WI38 (cell line): Measurements from ENCODE around the gene PTCH1.

Experiments used
- H3K4me3 ChIP-seq: 2 replicates; pipeline ENCODE4 v1.5.1; 2011; ENCODE audit warnings: low read depth, mild to moderate bottlenecking, control low read depth, low read length
- TF ChIP-seq, protein P1 (sequence below): IDR thresholded peaks from 2 replicates; pipeline ENCODE4 v1.5.1; 2012; ENCODE audit warnings: low read depth, mild to moderate bottlenecking, control low read depth, low read length

The PTCH1 gene

DNA sequence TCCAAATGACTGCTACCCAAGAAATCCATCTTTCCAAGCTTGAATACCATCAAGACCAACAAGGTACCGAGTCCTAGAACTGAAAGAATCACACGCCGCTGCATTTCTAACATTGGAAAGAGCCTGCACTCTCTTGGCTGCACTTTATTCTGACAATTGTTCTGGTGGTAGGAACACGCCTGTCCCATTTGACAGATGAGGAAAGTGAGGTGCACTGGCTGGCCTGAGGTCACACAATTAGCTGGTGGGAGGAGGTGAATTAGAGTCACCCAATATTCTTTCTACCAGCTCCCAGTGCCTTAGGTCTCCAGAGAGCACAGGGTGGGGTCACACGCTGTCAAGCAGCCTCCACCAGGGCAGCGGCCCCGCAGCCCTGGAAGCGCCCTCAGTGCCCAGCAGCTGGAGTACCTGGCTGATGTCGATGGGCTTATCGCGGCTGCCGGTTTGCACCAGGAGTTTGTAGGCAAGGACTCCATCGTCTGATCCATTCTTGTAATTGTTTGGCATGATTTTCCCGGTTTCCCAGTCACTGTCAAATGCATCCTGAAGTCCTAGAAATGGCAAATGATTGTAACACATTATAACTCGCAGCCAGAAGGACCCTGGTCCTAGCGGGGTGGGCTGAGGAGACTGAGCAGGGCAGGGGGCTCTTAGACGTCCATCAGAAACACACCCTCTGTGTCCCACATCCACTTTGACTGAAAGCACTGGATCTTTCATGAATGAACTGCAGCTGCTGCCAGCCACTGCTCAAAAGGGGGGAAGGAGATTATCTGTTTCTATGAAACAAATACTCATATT, 55.1 kb downstream of the PTCH1 start:
- TF ChIP-seq, protein P1, sequence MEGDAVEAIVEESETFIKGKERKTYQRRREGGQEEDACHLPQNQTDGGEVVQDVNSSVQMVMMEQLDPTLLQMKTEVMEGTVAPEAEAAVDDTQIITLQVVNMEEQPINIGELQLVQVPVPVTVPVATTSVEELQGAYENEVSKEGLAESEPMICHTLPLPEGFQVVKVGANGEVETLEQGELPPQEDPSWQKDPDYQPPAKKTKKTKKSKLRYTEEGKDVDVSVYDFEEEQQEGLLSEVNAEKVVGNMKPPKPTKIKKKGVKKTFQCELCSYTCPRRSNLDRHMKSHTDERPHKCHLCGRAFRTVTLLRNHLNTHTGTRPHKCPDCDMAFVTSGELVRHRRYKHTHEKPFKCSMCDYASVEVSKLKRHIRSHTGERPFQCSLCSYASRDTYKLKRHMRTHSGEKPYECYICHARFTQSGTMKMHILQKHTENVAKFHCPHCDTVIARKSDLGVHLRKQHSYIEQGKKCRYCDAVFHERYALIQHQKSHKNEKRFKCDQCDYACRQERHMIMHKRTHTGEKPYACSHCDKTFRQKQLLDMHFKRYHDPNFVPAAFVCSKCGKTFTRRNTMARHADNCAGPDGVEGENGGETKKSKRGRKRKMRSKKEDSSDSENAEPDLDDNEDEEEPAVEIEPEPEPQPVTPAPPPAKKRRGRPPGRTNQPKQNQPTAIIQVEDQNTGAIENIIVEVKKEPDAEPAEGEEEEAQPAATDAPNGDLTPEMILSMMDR = no peak
- no peak overlapping the region for H3K4me3 ChIP-seq

GRCh38 chr9:95460518-95461164, 56.1 kb downstream of the PTCH1 start:
- H3K4me3 ChIP-seq = 0 out of 2 replicates have a peak overlapping the region, but pooled peaks have one; percentile 4
- TF ChIP-seq, protein P1 = no peak

- H3K4me3 ChIP-seq = no peak overlapping the region
These were observed 56.8 kb downstream of the PTCH1 start for GRCh38 chr9:95459851-95460517.

DNA sequence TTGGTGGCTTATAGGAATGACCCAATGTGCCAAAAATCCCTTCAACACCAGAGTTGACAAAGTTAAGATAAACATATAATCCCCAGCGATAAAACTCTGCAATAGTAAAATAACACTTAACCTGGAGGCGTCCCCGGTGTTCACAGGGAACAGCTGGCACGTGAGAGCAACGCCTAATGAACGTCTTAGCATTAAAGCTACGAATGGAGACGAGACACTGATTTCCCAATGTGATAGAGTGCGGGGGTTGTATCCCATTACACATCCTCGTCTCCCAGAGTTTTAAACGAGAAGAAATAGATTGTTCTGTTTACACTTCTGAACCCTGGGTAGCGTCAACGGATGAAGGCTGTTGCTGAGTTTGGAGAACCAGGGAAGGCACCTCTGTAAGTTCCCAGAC, 57.6 kb downstream of the PTCH1 start:
- TF ChIP-seq, protein P1 = no peak
- no peak overlapping the region for H3K4me3 ChIP-seq

More at GRCh38 chr9:95459851-95460517, 56.8 kb downstream of the PTCH1 start:
- TF ChIP-seq, protein P1 = no peak

DNA sequence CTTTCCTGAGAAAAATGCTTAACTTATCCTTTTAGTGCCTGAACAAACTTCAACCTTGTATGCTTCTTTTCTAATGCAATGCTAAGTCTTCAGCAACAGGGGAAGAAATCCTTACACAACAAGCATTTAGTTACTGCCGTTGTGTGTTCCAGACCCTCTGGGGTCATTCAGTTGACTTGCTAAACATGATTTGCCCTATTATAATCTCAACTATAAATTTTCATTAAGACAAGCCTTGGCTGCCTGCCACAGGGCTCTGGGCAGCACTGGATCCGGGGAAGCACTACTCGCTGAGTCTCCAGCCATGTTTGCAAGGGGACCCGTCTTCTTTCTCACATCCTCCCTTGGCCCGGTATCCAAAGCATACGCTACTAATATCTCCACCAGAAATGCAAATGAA, 58.1 kb downstream of the PTCH1 start:
- no peak overlapping the region for H3K4me3 ChIP-seq
- TF ChIP-seq, protein P1 = no peak

DNA sequence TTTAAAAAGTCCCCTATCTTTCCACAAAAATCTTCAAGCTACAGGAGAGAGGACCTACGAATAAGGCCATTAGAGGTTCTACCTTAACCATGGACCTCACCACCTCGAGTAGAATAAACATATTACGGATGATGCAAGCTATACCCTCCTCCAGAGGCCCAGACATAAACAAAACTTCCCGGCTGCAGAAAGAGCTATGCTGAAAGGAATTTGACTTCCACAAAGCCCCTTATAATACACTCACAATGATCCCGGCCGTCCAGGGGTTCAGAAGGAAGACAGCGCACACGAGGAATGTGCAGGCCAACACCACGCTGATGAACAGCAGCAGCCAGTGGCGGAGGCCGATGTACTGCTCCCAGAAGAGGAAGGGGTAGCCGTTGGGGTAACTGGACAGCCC, 59.0 kb downstream of the PTCH1 start:
- no peak overlapping the region for H3K4me3 ChIP-seq
- TF ChIP-seq, protein P1 = no peak
